ENCODE data around the gene RAB11FIP5.

Gene RAB11FIP5

GRCh38 chr2:73092146-73092783, 20.5 kb downstream of the RAB11FIP5 start:
- no peak for TF ChIP-seq CTCF (IDR thresholded peaks at IDR 0.05; ENCODE audit: insufficient read depth, low read length, missing control alignments)
- CTCF ChIA-PET = interaction anchor here (0.6 to 6.0 kb wide), 9 partner anchors 6 to 198 kb away, joined by 3 to 41 read pairs (median 5); partner anchors contain the start of gene RAB11FIP5

GRCh38 chr2:73091696-73092095, 21.1 kb downstream of the RAB11FIP5 start:
- no peak overlapping the region for H3K4me3 ChIP-seq (ENCODE audit: low read depth, low read length)
- no peak for TF ChIP-seq CTCF (IDR thresholded peaks at IDR 0.05; ENCODE audit: insufficient read depth, low read length, missing control alignments)
- no peak for DNase-seq (ENCODE audit: low read depth, low spot score)
- ChIA-PET POLR2A (interaction anchor here (0.5 kb wide), 1 partner anchor 30 kb away, joined by 4 read pairs; no protein-coding TSS in a partner anchor), CTCF (interaction anchor here (1.0 to 2.4 kb wide), 5 partner anchors 15 to 86 kb away, joined by 3 to 9 read pairs (median 5); partner anchors contain the start of gene RAB11FIP5)

More at GRCh38 chr2:73092146-73092783, 20.5 kb downstream of the RAB11FIP5 start:
- H3K4me3 ChIP-seq (ENCODE audit: low read depth, low read length) = no peak overlapping the region
- POLR2A ChIA-PET = interaction anchor here (0.7 kb wide), 1 partner anchor 53 kb away, joined by 3 read pairs; no protein-coding TSS in a partner anchor
- no peak for DNase-seq (ENCODE audit: low read depth, low spot score)

GRCh38 chr2:73091164-73091563, 21.6 kb downstream of the RAB11FIP5 start:
- ChIA-PET POLR2A (interaction anchor here (0.5 kb wide), 1 partner anchor 29 kb away, joined by 4 read pairs; no protein-coding TSS in a partner anchor), CTCF (interaction anchor here (1.8 to 2.4 kb wide), 3 partner anchors 20 to 86 kb away, joined by 5 to 9 read pairs (median 6); partner anchors contain the start of gene RAB11FIP5)
- H3K4me3 ChIP-seq (ENCODE audit: low read depth, low read length) = no peak overlapping the region
- TF ChIP-seq CTCF (IDR thresholded peaks at IDR 0.05; ENCODE audit: insufficient read depth, low read length, missing control alignments) = no peak
- no peak for DNase-seq (ENCODE audit: low read depth, low spot score)

GRCh38 chr2:73089270-73090030, 23.3 kb downstream of the RAB11FIP5 start:
- H3K4me3 ChIP-seq (ENCODE audit: low read depth, low read length) = peak overlapping the region; percentile 24; the same call in 1 of the 2 replicates
- ChIA-PET POLR2A (interaction anchor here (0.7 to 2.2 kb wide), 6 partner anchors 13 to 67 kb away, joined by 3 to 12 read pairs (median 5); partner anchors contain the start of gene RAB11FIP5), CTCF (interaction anchor here (1.0 to 16.7 kb wide), 11 partner anchors 9 to 196 kb away, joined by 3 to 502 read pairs (median 46); partner anchors contain the start of gene SFXN5)
- TF ChIP-seq CTCF (IDR thresholded peaks at IDR 0.05; ENCODE audit: insufficient read depth, low read length, missing control alignments) = no peak
- DNase-seq (ENCODE audit: low read depth, low spot score) = peak; percentile 98

GRCh38 chr2:73088703-73089102, 24.0 kb downstream of the RAB11FIP5 start:
- CTCF ChIA-PET = interaction anchor here (1.0 to 16.7 kb wide), 9 partner anchors 14 to 196 kb away, joined by 3 to 502 read pairs (median 50); partner anchors contain the start of gene SFXN5

More at GRCh38 chr2:73088703-73089102, 24.0 kb downstream of the RAB11FIP5 start:
- no peak for DNase-seq (ENCODE audit: low read depth, low spot score)
- POLR2A ChIA-PET = interaction anchor here (0.9 to 2.2 kb wide), 3 partner anchors 19 to 24 kb away, joined by 5 to 12 read pairs (median 5); partner anchors contain the start of gene RAB11FIP5
- H3K4me3 ChIP-seq (ENCODE audit: low read depth, low read length) = no peak overlapping the region; the same call in 1 of the 2 replicates
- TF ChIP-seq CTCF (IDR thresholded peaks at IDR 0.05; ENCODE audit: insufficient read depth, low read length, missing control alignments) = no peak

Measured in AG04449 (cell line).